ENCODE results near the gene ACSF2.

ACSF2 gene

GRCh38 chr17:50440172-50440837 lies 14.3 kb downstream of the ACSF2 start:
- DNase-seq (ENCODE audit: low read depth) = no peak

- no peak for DNase-seq (ENCODE audit: low read depth)
These were observed 15.1 kb downstream of the ACSF2 start for GRCh38 chr17:50440838-50441829.

GRCh38 chr17:50443505-50443974 lies 17.5 kb downstream of the ACSF2 start:
- DNase-seq (ENCODE audit: low read depth) = no peak

- DNase-seq (ENCODE audit: low read depth) = no peak
These were observed 19.1 kb downstream of the ACSF2 start for GRCh38 chr17:50444841-50445715.

- no peak for DNase-seq (ENCODE audit: low read depth)
These were observed 19.8 kb downstream of the ACSF2 start for GRCh38 chr17:50445730-50446325.

GRCh38 chr17:50447870-50448595 lies 22.0 kb downstream of the ACSF2 start:
- DNase-seq (ENCODE audit: low read depth) = no peak

GRCh38 chr17:50448643-50449042 lies 22.6 kb downstream of the ACSF2 start:
- DNase-seq (ENCODE audit: low read depth) = no peak

- no peak for DNase-seq (ENCODE audit: low read depth)
These were observed 26.1 kb downstream of the ACSF2 start for GRCh38 chr17:50451943-50452629.

- DNase-seq (ENCODE audit: low read depth) = no peak
These were observed 26.7 kb downstream of the ACSF2 start for GRCh38 chr17:50452630-50453300.

- no peak for DNase-seq (ENCODE audit: low read depth)
These were observed 27.9 kb downstream of the ACSF2 start for GRCh38 chr17:50453901-50454300.

- DNase-seq (ENCODE audit: low read depth) = no peak
These were observed 31.6 kb downstream of the ACSF2 start for GRCh38 chr17:50457621-50458020.

- DNase-seq (ENCODE audit: low read depth) = no peak
These were observed 32.3 kb downstream of the ACSF2 start for GRCh38 chr17:50458270-50458669.

GRCh38 chr17:50458701-50459676 lies 33.0 kb downstream of the ACSF2 start:
- no peak for DNase-seq (ENCODE audit: low read depth)

- DNase-seq (ENCODE audit: low read depth) = no peak
These were observed 33.7 kb downstream of the ACSF2 start for GRCh38 chr17:50459756-50460155.

- DNase-seq (ENCODE audit: low read depth) = no peak
These were observed 35.0 kb downstream of the ACSF2 start for GRCh38 chr17:50460831-50461526.

- no peak for DNase-seq (ENCODE audit: low read depth)
These were observed 35.6 kb downstream of the ACSF2 start for GRCh38 chr17:50461550-50462132.

GRCh38 chr17:50462446-50462845 lies 36.4 kb downstream of the ACSF2 start:
- no peak for DNase-seq (ENCODE audit: low read depth)

- DNase-seq (ENCODE audit: low read depth) = no peak
These were observed 38.1 kb downstream of the ACSF2 start for GRCh38 chr17:50464121-50464520.
